NB4 (cell line): ENCODE results near the gene DCUN1D4.
"Not testable (repeated sequence)": the region's sequence is repeated elsewhere in the genome, so short reads cannot be mapped to it uniquely, and the experiment has no call there.

Experiments
- DNase-seq: peaks from one replicate; pipeline ENCODE4 v3.0.0; 2010; ENCODE audit warnings: low read depth
- H3K4me3 ChIP-seq: one replicate; pipeline ENCODE4 v1.5.1; 2011; ENCODE audit warnings: mild to moderate bottlenecking, low read depth, low read length, moderate library complexity
- CTCF ChIP-seq: IDR thresholded peaks from one replicate; pipeline ENCODE4 v1.5.1; 2012; ENCODE audit warnings: low read depth, low read length
- MAX ChIP-seq: IDR thresholded peaks from 2 replicates; pipeline ENCODE4 v1.6.1; 2011; ENCODE audit warnings: low read depth, low read length
- MYC ChIP-seq: IDR thresholded peaks from 2 replicates; pipeline ENCODE4 v1.6.1; 2011; ENCODE audit warnings: low read depth, low read length
- POLR2A ChIP-seq: IDR thresholded peaks from 2 replicates; pipeline ENCODE4 v1.6.1; 2011; ENCODE audit warnings: mild to moderate bottlenecking; ENCODE audit not compliant: insufficient read length; ENCODE audit errors: extremely low read depth

DCUN1D4 gene

GRCh38 chr4:51930557-51930956, 87.6 kb downstream of the DCUN1D4 start:
- H3K4me3 ChIP-seq: no peak overlapping the region
- no peak for DNase-seq
- TF ChIP-seq MAX (no peak), CTCF (no peak), POLR2A (no peak), MYC (no peak)

- TF ChIP-seq MAX (no peak), CTCF (no peak), POLR2A (no peak), MYC (no peak)
- DNase-seq: no peak
- no peak overlapping the region for H3K4me3 ChIP-seq
Observed at GRCh38 chr4:51931461-51931860, 88.5 kb downstream of the DCUN1D4 start.

- TF ChIP-seq CTCF (no peak), POLR2A (no peak), MYC (no peak), MAX (no peak)
- no peak overlapping the region for H3K4me3 ChIP-seq
- DNase-seq: no peak
Observed at GRCh38 chr4:51932261-51932660, 89.3 kb downstream of the DCUN1D4 start.

GRCh38 chr4:51932684-51933083, 89.7 kb downstream of the DCUN1D4 start:
- TF ChIP-seq MYC (no peak), MAX (no peak), CTCF (no peak), POLR2A (no peak)
- DNase-seq: no peak
- no peak overlapping the region for H3K4me3 ChIP-seq

- H3K4me3 ChIP-seq, DNase-seq: not testable (repeated sequence)
Observed at GRCh38 chr4:51940460-51940859, 97.5 kb downstream of the DCUN1D4 start.

GRCh38 chr4:51942108-51942832, 99.3 kb downstream of the DCUN1D4 start:
- no peak for DNase-seq
- TF ChIP-seq POLR2A (no peak), MYC (no peak), MAX (no peak), CTCF (no peak)
- no peak overlapping the region for H3K4me3 ChIP-seq
